ENCODE results near the gene FOSL1. TPM values are rescaled to one million over a fixed set of nuclear protein-coding genes. Genes with fewer than 3 reads are reported as not detected.

Gene FOSL1
- total RNA-seq, 1 experiment from 2014 or later, result 125 TPM

DNA sequence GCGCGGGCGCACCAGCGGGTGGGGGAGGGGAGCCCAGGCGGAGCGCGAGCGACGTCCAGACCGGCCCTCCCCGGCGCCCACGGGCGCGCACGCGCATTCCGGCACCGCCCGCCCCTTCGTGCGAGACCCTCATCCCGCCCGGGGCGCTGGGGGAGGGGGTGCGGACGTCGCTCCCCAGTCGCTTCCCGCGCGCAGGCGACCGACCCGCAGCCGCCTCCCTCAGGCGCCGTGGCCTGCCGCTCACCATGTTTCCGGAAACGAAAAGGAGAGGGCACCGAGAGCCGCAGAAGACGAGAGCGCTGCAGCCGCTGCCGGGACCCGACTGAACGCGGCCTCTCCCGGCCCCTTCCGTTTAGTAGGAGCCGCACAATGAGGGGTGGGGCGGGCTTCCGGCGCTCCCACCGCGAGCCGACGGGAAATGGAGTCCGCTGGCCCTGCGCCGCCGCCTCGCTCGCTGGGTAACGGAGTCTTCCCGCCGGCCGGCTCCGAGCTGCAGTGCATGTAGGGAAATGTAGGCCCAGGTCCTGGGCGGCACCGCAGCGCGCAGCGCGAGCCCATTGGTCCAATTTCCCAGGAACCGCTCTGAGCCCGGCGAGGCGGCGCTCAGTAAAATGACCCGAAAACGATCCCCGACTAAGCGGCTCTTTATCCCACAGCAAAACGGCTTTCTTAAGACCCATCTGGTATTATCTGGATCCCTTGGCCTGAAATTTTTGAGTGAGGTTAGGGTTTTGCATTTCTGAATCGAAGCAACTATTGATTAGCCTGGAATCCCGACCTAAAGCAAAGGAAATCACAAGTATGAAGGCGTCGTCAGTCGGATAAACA is 42.1 kb downstream of the FOSL1 start, which contains the start of gene CFL1:
Gene CFL1, minus strand, starts transcription at position 328 of the 828 bp plus-strand sequence. Its CDS starts 81 bp downstream, at position 247.
- Histone ChIP-seq H3K27ac (ENCODE audit: low read depth, low read length) (peak within 1 kb of the TSS; percentile 97), H3K9ac (ENCODE audit: low read length) (peak within 1 kb of the TSS; percentile 99), H3K4me2 (ENCODE audit: low read length) (peak within 1 kb of the TSS; percentile 77), H3K4me1 (ENCODE audit: control insufficient read depth in 1 of 2, insufficient read depth in 2 of 2, low read length in 2 of 2) (peaks cover 23 to 44% of the 10 kb centered on the region in 2 experiments), H3K36me3 (ENCODE audit: control insufficient read depth in 1 of 2, insufficient read depth in 2 of 2, low read length in 2 of 2) (peaks cover 27 to 43% of the 10 kb centered on the region in 2 experiments), H4K20me1 (ENCODE audit: insufficient read depth) (peaks cover 15% of the 10 kb centered on the region; the same call in 1 of the 2 replicates), H3K9me2 (ENCODE audit: insufficient read depth) (no peaks in the 10 kb centered on the region), H2AFZ (ENCODE audit: low read depth, low read length, poor library complexity, severe bottlenecking) (peak within 1 kb of the TSS; percentile 50), H3K4me3 (replicated peaks in 1 of 2; ENCODE audit: low read depth in 1 of 2, low read length in 2 of 2) (peak within 1 kb of the TSS; percentile 85 to 100), H3K27me3 (ENCODE audit: insufficient read depth, low read length) (no peaks in the 10 kb centered on the region), H3K79me2 (ENCODE audit: insufficient read depth, low read length) (peaks cover 62% of the 10 kb centered on the region), H3K9me3 (ENCODE audit: control insufficient read depth in 1 of 2, insufficient read depth in 1 of 2, low read depth in 1 of 2, low read length in 2 of 2) (no peaks in the 10 kb centered on the region)
- TF ChIP-seq YY1 (IDR thresholded peaks at IDR 0.05; ENCODE audit: extremely low read depth, insufficient replicate concordance, low read depth, low read length) (no peak), TCF7L2 (IDR thresholded peaks at IDR 0.05; ENCODE audit: borderline replicate concordance, extremely low read depth, insufficient read depth, insufficient read length) (peak; percentile 62), ZNF274 (IDR thresholded peaks at IDR 0.05; ENCODE audit: low read depth, low read length) (no peak), POLR2AphosphoS5 (IDR thresholded peaks at IDR 0.05; ENCODE audit: low read depth, low read length) (peak; percentile 99), POLR2A (IDR thresholded peaks at IDR 0.05; ENCODE audit: borderline replicate concordance, extremely low read depth, insufficient read depth, insufficient read length) (peak; percentile 96), RAD21 (IDR thresholded peaks at IDR 0.05; ENCODE audit: low read depth) (no peak)
- TF ChIP-seq, protein P1, sequence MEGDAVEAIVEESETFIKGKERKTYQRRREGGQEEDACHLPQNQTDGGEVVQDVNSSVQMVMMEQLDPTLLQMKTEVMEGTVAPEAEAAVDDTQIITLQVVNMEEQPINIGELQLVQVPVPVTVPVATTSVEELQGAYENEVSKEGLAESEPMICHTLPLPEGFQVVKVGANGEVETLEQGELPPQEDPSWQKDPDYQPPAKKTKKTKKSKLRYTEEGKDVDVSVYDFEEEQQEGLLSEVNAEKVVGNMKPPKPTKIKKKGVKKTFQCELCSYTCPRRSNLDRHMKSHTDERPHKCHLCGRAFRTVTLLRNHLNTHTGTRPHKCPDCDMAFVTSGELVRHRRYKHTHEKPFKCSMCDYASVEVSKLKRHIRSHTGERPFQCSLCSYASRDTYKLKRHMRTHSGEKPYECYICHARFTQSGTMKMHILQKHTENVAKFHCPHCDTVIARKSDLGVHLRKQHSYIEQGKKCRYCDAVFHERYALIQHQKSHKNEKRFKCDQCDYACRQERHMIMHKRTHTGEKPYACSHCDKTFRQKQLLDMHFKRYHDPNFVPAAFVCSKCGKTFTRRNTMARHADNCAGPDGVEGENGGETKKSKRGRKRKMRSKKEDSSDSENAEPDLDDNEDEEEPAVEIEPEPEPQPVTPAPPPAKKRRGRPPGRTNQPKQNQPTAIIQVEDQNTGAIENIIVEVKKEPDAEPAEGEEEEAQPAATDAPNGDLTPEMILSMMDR (IDR thresholded peaks at IDR 0.05 in 2 of 3, conservative IDR thresholded peaks at IDR 0.05 in 1 of 3; ENCODE audit: borderline replicate concordance in 1 of 3, insufficient read depth in 1 of 3, low read depth in 2 of 3, low read length in 2 of 3), result no peak
- TF ChIP-seq, protein P2, sequence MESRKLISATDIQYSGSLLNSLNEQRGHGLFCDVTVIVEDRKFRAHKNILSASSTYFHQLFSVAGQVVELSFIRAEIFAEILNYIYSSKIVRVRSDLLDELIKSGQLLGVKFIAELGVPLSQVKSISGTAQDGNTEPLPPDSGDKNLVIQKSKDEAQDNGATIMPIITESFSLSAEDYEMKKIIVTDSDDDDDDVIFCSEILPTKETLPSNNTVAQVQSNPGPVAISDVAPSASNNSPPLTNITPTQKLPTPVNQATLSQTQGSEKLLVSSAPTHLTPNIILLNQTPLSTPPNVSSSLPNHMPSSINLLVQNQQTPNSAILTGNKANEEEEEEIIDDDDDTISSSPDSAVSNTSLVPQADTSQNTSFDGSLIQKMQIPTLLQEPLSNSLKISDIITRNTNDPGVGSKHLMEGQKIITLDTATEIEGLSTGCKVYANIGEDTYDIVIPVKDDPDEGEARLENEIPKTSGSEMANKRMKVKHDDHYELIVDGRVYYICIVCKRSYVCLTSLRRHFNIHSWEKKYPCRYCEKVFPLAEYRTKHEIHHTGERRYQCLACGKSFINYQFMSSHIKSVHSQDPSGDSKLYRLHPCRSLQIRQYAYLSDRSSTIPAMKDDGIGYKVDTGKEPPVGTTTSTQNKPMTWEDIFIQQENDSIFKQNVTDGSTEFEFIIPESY (IDR thresholded peaks at IDR 0.05; ENCODE audit: extremely low read depth, insufficient replicate concordance, low read length), result no peak
- ATAC-seq (peak; percentile 62), DNase-seq (ENCODE audit: low read depth, low spot score) (peak; percentile 92)
- intact Hi-C loops (cut with micrococcal nuclease), result loop anchor here (1.0 kb wide), 1 partner anchor 146 kb away; the partner anchor contains the start of gene KAT5
- RAD21 ChIA-PET (ENCODE audit: low non-redundant PET in 1 of 2, low total read pairs in 2 of 2, uncharacterized antibody in 2 of 2, unreplicated experiment in 2 of 2), result no interaction called here
- POLR2A ChIA-PET, result interaction anchor here (0.6 to 5.3 kb wide), 15 partner anchors 10 to 530 kb away, joined by 3 to 84 read pairs (median 4); partner anchors contain the start of genes CCDC85B, FIBP, KAT5 and PCNX3
- BruUV-seq (replicated peaks), result no TSS peak
- CTCF ChIA-PET, result interaction anchor here (0.6 to 4.3 kb wide), 3 partner anchors 27 to 78 kb away, joined by 4 to 82 read pairs (median 16); partner anchors contain the start of genes AP5B1, CCDC85B and FIBP
